Measurements from ENCODE around the gene GATA6.
"Not testable (repeated sequence)": the region's sequence is repeated elsewhere in the genome, so short reads cannot be mapped to it uniquely, and the experiment has no call there.

The GATA6 gene

DNA sequence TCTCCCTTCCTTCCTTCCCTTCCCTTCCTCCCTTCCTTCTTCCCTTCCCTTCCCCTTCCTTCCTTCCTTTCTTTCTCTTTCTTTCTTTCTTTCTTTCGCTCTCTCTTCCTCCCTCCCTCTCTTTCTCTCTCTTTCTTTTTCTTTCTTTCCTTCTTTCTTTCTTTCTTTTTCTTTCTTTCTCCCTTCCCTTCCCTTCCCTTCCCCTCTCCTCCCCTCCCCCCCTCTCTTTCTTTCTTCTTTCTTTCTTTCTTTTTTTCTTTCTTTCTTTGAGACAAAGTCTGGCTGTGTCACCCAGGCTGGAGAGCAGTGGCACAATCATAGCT, 34.8 kb downstream of the GATA6 start:
- no peak for DNase-seq (ENCODE audit: low read depth in 2 of 2)

DNA sequence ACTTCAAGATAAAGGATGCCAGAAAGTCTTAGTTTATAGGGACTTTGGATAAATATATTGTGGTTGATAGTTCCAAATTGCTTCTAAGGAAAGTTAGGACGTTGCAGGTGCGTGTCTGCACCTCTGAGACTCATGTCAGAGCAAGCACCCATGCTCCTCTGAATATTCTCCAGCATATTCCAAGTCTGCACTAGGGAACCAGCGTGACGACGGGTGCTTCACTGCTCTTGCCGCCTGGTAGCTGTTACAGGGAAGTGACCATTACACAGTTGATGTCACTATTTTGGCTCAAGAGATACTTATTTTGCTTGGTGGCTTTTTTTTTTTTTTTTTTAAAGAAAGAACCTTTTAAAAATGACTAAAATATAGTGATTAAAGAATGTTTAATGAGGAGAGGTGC, 35.6 kb downstream of the GATA6 start:
- DNase-seq (ENCODE audit: low read depth in 2 of 2), result no peak

DNA sequence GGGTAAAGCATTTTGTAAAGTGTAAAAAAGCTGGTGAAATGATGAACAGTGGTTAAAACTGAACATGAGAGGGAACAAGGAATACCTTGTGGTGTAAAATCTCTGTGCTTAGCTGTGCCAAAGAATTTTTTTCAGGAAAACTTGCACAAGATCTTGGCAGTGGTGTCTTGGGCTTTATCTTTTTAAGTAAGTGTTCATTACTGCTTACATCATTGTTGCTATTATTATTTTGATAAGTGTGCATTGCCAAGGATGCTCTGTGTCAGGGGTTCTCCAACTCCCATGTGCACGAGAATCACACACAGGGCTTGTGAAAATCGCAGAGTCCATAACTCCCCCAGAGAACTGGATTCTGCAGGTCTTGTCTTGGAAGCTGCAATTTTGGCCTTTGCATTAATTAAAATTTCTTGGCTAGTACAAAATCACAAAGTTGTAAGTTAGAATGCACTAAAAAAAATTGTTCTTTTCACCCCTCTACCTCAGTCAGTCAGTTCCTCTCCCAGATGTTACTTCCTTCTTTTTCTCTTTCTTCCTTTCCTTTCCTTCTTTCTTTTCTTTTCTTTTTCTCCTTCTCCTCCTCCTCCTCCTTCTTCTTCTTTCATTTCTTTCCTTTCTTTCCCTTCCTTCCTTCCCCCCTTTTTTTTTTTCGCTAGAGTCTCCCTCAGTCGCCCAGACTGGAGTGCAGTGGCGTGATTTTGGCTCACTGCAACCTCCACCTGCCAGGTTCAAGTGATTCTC, 37.8 kb downstream of the GATA6 start:
- DNase-seq (ENCODE audit: low read depth in 2 of 2), result no peak

DNA sequence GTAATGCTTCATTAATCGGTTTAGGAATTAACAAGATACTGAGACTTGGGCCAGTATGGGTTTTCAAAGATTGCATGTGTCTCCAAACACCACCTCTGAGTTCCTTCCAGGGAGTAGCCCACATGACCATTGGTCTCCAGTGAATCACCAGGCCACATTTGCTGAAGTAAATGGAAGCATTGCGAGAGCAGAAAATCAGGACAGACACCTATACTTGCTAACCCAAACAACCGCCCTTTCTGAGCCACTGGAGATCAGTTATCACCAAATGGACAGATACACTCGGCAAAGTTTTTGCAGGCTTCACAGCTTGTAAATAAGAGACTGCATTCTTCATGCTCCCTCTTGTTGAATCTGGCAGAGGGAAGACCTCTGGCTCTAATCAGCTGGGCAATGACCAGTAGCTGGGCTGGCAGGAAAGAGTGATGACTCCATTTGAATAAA, 40.9 kb downstream of the GATA6 start:
- no peak for DNase-seq (ENCODE audit: low read depth in 2 of 2)

DNA sequence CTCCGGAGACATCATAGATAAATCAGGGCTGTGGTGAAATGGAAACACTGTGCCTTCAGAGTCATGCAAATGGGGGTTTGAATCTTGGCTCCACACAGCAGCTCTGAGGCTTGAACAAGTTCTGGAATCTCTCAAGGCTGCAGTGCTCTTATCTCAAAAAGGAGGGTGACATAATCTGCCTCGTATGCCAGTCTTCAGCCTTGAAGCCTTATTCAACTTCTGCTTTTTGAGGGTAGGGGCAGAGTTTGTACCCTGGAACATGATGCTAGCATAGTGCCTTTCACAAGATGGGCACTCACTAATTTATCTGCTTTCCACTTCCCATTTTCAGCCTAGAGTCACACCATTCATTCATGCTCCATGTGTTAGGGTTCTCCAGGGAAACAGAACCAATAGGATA, 42.3 kb downstream of the GATA6 start:
- no peak for DNase-seq (ENCODE audit: low read depth in 2 of 2)

DNA sequence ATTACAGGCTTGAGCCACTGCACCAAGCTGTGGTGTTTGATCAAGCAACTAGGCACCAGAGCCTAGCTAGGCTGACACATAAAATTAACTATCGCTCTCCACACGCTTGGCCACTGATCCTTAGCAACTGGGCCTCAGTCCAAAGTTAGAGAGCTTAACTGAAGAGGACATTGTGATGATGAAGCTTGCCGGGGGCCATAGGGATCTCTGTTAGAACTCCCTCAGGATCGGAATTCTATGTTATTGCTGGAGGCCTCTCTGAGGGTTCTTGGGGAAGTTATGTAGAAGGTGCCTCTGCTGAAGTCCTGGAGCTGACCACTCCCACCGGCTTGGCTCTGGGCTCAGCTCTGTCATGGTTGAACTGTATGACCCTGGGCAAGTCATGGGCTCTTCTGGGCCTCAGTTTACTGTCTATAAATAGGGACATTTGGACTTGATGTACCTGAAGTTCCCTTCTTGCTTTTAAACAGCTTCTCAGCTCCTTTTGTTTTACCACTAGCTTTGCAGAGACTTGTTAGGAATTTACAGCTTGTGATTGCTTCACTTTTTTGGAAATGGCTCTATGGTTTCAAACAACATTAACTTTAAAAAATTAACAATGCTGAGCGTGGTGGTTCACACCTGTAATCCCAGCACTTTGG, 44.1 kb downstream of the GATA6 start:
- DNase-seq (ENCODE audit: low read depth in 2 of 2), result no peak

DNA sequence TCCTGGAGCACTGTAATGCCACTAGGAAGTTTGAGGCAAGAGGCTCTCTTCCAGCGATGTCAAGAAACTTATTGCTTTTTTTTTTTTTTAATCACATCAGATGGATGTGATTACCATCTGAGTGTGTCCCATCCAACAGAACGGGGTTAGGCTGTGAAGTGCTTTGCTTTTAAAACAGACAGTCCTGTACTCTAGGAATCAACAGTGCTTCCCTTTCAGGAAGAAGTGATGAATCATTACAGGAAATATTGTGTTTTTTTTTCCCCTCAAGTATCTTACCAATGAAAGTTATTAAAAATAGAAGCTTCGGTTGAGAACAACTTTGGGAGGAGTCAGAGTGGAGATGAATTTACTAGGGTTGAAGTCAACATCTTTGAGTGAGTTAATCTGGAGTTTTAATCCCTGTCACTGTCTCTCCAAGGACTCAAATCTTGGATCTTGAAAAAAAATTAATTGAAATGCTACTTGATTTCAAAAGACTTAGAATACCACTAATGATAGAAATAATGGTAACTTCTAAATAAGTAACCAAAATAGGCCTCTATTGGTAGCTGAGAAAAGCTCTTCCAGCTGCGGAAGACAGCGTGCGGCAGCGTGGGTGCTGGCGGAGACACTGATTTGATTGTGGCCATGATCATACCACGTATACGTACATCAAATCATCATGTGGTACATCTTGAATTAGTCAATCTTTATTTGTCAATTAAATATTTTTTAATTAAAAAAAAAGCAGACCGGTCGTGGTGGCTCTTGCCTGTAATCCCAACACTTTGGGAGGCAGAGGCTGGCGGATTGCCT, 45.5 kb downstream of the GATA6 start:
- DNase-seq (ENCODE audit: low read depth in 2 of 2), result no peak

DNA sequence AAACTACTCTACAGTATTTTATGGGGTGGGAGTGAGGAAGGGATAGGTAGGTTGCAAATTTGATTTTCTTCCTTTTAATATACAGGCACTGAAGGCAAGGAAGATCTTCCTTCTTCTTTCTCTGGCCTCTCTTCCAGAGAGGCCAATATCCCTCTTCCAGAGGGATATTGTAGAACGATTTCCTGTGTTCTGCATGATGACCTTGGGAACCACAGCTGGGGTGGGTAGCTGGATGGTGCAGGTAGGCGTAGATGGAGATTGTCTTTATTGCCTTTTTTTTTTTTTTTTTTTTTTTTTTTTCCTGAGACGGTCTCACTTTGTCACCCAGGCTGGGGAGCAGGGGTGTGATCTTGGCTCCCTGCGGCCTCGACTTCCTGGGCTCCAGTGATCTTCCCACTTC, 49.4 kb downstream of the GATA6 start:
- DNase-seq (ENCODE audit: low read depth in 2 of 2), result no peak

DNA sequence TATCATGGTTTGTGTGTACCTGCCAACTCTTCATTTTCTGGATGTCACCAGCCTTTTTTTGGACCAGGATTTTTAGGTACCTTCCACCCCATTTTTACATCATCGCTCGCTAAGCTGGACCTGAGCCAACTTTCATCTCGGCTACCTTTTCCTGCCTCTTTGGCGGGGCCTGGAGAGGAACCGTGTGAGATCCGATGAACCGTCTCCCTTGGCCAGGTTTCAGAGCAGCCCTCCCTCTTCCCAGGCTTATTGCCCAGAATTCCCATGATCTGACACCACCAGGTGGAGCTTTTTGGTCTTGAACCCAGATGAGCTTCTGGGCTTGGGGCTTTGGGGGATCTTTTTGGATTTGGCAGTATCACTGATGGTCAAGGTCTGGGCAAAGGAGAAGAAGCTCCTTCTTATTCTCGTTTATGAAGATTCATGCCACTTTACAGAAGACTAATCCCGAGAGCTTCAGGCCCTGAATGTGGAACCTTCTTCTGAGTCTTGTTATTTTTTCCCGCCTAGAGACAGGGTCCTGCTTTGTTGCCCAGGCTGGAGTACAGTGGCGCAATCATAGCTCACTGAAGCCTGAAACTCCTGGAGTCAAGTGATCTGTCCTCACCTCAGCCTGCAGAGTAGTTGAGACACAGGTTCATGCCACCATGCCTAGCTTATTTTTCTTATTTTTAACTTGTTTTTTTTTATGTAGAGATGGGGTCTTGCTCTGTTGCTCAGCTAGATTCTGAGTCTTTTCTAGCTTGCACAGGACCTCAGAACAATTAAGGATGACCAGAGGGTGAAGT, 50.4 kb downstream of the GATA6 start:
- DNase-seq (ENCODE audit: low read depth in 2 of 2), result no peak

DNA sequence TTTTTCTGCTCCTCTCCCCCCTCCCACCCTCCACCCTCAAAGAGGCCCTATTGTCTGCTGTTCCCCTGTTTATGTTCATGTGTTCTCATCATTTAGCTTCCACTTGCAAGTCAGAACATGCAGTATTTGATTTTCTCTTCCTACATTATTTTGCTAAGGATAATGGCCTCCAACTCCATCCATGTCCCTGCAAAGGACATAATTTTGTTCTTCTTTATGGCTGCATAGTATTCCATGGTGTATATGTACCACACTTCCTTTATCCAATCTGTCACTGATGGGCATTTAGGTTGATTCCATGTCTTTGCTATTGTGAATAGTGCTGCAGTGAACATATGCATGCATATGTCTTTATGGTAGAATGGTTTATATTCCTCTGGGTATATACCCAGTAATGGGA, 51.2 kb downstream of the GATA6 start:
- DNase-seq (ENCODE audit: low read depth in 2 of 2), result not testable (repeated sequence)

DNA sequence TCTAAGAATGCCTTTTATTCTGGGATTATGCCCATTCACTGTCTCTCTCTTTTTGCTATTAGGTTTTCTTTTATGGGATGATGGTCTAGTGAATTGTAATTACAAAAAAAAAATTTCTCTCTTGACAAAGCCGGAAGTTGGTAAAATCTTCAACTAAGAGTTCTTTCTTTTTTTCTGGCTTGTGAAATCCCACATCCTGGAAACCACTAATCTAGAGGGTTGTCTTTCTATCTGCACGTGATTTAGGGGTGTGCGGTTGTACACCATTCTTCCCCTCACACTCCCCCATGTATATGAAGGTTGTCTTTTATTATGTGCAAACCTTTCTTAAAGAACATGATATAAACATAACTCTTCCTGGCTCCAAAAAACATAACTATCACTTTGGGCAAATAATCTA, 52.0 kb downstream of the GATA6 start:
- no peak for DNase-seq (ENCODE audit: low read depth in 2 of 2)

DNA sequence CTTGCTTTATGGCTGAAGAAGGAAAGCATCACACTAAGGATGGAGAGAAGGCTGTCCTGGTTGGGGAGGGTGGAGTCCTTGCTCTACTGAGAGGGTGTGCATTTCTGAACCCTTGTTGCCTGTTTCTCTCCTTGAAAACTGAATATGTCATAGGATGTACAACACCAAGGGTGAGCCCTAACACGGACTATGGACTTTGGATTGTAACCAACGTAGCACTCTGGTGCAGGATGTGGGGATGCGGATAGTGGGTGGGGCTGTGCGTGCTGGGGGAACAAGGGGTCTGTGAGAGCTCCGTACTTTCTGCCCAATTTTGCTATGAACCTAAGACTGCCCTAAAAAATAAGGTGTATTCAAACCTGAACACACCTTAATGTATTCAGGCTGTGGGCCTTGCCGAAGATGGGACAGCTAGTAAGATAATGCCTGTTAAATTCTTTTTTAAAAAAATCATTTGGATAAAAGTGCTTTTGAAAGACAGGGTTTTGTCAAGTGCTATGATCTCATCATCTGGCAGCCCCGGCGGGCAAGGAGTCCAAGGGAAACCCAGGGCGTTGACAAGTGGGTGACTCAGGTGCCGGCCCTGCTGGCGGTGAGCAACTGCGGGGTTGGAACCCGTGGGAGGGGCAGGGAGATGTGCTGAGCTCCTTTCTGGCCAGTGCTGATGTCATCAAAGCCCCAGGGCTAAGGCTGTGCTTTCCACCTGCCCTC, 54.0 kb downstream of the GATA6 start:
- DNase-seq (ENCODE audit: low read depth in 2 of 2), result no peak

DNA sequence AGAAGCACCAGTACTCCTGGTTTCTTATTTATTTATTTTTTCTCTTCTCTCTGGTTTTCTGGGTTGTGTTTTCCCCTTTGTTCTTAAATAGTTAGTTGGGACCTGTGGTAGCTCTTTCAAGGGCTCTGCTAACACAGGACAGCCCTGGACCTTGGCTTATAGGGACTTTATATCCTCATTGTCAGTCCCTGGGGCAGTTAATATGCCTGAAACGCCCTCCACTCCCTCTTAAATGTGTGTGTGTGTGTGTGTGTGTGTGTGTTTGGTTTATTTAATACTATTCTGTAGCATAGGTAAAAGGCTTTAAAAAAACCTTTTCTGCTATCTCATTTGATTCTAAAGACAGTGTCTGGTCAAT, 54.6 kb downstream of the GATA6 start:
- DNase-seq (ENCODE audit: low read depth in 2 of 2), result no peak

DNA sequence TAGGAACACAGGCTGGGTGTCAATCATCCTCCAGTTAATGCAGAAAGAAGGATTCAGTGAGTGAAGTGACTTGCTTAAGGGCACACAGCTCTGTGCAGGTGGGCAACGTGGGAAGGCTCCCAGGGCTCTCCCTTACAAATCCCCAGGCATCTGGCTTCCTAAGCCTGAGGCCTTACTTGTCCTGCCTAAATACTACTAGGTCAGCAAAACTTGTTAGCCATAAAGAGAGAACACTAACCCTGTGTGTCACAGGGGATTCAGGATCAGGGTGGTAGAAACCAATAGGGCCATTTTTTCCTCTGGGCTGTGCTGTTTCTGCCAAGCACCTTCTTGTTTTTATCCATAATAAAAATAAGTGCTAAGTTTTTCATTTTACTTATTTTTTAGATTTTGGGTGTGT, 55.0 kb downstream of the GATA6 start:
- DNase-seq (ENCODE audit: low read depth in 2 of 2), result no peak

DNA sequence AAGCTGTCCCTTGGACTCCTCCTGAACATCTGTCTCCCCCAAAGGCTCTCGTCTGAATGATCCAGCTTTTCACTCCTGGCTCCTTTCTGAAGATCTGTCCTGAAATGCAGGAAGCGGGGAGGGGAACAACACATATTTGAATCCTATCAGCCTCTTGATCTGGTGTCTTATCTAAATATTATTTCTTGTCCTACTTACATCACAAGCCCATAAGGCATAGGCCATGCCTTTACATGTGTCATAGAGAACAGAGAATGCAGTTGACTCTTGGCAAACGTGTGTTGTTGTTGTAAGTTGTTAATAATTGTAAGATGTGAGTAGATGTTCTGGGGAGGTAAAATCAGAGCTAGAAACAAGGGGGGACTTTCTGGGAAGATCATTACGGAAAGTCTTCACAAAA, 57.4 kb downstream of the GATA6 start:
- no peak for DNase-seq (ENCODE audit: low read depth in 2 of 2)

DNA sequence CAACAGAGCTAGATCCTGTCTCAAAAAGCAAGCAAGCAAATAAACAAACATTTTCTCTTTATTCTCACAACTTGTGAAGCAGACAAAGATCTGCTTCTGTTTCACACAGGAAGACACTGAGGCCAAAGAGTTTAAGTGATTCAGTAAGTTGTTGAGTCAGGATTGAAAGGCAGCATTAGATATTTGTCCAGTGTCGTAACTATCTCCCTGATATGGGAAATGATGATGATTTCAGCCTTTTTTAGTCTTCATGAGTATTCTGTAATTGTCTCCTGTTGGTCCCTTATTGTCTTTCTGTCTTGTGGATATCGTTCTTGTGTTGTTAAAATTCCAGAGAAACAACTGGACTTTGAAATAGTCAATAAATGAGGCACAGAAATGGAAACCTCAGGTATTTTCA, 59.6 kb downstream of the GATA6 start:
- DNase-seq (ENCODE audit: low read depth in 2 of 2), result no peak

DNA sequence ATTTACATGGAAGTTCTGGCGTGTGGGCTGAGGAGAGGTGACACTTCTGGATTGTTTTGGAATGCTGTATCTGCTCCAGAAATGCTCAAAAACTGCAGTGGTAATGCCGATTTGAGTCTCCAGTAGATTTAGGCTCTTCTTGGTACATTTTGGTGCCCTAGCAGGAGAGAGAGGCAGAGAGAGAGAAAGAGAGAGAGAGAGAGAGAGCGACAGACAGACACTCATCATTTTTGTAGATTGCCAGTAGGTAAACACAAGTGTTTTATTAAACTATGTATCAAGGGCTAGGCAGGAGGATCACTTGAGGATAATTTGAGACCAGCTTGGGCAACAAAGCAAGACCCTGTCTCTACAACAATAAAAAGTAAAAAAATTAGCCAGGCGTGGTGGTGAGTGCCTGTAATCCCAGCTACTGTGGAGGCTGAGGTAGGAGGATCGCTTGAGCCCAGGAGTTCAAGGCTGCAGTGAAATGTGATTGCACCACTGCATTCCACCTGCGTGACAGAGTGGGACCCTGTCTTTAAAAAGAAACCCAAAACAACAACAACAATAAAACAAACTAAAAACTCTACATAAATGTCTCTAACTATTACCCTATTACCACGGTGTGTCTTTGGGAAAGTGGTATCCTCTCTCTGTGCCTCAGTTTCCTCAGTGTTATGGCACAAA, 60.2 kb downstream of the GATA6 start:
- no peak for DNase-seq (ENCODE audit: low read depth in 2 of 2)

DNA sequence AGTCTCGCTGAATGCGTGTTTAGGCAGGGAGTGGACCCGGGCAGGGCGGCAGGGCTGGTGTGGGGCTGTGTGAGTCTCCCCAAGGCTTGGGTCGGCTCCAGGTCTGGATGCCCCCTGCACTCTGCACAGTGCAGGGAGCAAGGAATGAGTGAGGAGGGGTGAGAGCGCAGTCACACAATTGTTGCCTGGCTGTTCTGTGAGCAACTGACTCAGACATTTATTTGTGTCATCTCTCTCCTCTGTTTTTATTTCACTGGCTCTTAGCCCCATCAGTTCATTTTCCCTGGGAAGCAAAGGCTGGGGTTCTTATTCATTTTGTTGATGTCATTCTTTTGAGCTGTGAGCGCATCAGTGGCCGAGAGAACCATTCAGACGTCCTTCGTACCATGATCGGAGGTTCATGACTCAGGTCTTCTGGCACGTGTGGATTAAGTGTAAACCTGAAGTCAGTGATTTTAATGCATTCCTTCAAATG, 61.1 kb downstream of the GATA6 start:
- DNase-seq (ENCODE audit: low read depth in 2 of 2), result no peak

DNA sequence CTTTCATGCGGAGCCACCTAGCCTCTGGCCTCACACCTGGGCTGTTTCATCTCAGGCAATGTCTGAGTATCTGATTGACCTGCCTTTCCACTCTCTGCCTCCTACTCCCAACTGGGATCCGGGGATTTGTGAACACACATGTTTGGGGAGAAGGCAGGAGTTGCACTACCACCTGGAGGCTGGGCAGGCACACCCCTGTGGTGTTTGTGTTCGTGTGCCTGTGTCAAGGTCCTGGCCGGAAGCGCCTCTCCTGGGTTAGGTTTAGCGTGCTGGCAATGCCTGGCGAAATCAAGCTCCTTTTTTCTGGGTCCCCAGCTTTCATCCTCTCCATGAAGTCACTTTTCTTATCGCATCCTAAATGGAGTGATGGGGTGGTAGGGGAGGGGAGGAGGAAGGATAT, 63.9 kb downstream of the GATA6 start:
- no peak for DNase-seq (ENCODE audit: low read depth in 2 of 2)

DNA sequence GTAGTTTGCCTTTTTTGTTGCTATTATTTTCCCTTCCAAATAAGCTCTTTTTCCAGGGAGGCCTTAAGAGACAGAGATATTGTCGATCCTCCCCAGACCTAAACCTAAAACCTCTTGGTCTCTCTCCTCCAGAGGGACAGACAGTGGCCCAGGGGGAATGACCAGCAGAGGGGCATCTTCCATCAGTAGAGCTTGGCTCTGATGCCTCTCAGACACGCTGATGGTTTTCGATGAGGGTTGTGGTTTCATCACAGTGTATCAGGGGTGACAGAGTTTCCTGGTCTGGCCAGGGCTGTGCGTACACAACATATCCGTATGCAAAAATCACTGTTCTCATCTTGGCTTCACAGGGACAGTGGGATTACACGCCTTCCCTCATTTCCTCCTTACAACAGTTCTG, 68.6 kb downstream of the GATA6 start:
- DNase-seq (ENCODE audit: low read depth in 2 of 2), result no peak

DNA sequence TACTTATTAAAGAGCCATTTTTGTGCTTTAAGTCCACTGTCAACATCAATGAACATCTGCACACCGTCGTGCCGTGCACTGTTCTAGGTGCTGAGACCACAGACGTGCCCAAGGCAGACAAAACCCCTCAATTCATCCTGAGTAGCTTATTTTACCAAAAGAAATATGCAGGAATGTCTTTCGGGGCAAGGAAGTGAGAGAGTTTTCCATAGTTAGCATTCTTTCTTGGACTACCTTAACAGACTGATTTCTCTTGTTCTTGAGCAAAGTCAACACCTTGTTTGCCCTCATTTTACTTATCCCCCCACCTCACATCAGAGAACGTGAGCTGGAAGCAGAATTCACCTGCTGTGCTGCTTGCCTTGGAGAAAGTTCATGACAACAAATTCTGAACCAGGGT, 69.3 kb downstream of the GATA6 start:
- DNase-seq (ENCODE audit: low read depth in 2 of 2), result no peak
